Upper lobe of left lung (tissue), 4 donors: ENCODE results near the gene CDC42EP1.
A peak's percentile ranks its signal among the peaks of the same experiment; 100 is the strongest.

Experiments
- EP300 ChIP-seq, 4 donors: sonication (generic); formaldehyde crosslinking; IDR thresholded peaks; one replicate each; pipeline ENCODE4 v1.5.1; 2017; ENCODE audit warnings: antibody characterized with exemption in 4 of 4, control low read depth in 2 of 4
- POLR2AphosphoS5 ChIP-seq, 2 donors: sonication (generic); formaldehyde crosslinking; IDR thresholded peaks; one replicate each; pipeline ENCODE4 v1.5.1; 2017; ENCODE audit warnings: antibody characterized with exemption in 2 of 2
- TF ChIP-seq, protein P1 (sequence below), 6 experiments: fragments of 450-650 bp in 4 of 6; fragments of 200-600 bp in 2 of 6; sonication (generic) in 2 of 6; IDR thresholded peaks; one replicate each; pipeline ENCODE4 v1.5.1; 2016 to 2019; ENCODE audit warnings: antibody characterized with exemption in 6 of 6

DNA sequence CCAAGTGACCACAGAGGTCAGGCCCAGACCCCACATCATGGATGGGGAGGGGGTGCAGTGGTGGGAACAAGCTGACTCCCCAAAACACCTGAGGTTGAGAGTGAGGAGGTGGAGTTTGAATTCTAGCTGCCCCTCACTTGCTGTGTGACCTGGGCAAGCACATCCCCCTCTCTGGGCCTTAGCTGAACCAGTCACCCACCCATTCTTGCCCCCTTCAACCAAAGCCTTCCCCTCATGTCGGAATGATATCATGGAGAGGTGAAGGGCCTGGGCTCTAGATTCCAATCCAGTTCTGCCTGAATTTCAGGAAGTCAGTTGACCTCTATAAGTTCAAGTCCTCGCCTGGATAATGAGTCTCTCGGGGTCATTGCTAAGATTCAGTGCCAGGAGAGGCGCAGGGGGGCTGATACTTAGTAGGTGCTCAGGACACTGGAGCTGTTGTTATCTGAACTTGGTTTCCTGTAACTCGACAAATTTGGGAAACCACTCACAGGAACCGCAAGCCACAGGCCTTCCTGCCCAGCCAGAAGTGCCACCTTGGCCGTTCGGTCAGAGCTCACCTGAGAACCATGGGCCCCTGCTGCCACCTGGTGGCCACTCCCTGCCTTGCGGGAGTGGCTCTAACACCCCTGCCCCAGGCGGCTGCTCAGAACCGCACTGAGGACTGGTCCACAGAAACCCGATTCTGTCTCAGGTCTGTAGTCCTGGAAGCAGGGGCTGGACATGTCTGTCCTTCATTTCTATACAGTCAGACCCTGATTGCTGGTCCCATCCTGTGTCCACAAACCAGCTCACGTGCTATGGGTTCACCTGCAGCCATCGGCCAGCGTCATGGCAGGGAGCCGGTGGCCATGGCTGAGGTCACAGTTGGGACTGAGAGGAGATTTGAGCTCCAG is 6.9 kb downstream of the CDC42EP1 start:
- TF ChIP-seq POLR2AphosphoS5 (IDR thresholded peaks at IDR 0.05) (peak; percentile 71 to 72), EP300 (IDR thresholded peaks at IDR 0.05) (peak in 3 of 4 donors; percentile 64 to 91 (median 74))
- TF ChIP-seq, protein P1, sequence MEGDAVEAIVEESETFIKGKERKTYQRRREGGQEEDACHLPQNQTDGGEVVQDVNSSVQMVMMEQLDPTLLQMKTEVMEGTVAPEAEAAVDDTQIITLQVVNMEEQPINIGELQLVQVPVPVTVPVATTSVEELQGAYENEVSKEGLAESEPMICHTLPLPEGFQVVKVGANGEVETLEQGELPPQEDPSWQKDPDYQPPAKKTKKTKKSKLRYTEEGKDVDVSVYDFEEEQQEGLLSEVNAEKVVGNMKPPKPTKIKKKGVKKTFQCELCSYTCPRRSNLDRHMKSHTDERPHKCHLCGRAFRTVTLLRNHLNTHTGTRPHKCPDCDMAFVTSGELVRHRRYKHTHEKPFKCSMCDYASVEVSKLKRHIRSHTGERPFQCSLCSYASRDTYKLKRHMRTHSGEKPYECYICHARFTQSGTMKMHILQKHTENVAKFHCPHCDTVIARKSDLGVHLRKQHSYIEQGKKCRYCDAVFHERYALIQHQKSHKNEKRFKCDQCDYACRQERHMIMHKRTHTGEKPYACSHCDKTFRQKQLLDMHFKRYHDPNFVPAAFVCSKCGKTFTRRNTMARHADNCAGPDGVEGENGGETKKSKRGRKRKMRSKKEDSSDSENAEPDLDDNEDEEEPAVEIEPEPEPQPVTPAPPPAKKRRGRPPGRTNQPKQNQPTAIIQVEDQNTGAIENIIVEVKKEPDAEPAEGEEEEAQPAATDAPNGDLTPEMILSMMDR (IDR thresholded peaks at IDR 0.05), result peak; percentile 96 to 99 (median 98)
